ENCODE measurements around the gene OLA1. TPM values are rescaled to one million over a fixed set of nuclear protein-coding genes. Genes with fewer than 3 reads are reported as not detected.

OLA1 gene
- total and polyA plus RNA-seq, 2 of the 13 experiments (the other 11 are each of a cell fraction or from before 2014, with no cell fraction given): 153 to 241 TPM

DNA sequence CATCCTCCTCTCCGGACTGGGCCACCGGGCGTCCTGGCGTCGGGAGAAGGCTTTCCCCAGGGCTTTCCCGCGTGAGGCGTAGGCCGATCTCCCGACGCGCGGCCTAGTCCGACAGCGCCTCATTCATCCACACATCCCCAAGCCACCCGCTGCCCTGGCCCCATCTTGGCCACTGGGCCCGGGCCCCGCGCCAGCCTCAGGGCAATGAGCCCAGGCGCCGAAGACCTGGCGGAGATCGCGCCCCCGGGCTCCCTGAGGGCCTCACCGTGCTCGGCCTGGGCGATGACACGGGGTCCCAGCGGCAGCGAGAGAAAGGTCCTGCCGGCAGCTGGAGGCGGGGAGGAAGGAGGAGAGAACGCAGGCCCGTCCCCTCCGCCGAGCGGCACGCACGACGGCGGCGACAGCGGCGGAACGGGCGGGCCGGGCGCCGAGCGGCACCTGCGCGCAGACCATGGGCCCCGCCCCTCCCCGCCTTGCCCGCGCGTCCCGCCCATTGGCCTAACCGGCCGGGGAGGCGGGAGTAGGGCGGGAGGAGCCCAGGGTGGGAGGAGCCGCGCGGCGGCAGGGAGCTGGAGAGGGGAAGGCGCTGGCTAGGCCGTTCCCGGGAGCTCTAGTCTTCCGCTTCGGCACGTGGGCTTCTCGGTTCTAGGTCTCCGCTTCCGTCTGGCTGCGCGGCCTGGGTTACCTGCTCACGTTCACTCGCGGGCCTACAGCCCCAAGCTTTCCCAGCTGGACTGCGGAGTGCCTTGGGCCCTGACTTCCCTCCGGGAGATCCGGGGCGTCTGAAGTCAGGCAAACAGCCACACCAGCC is at the start of gene OLA1 (continued):
- TF ChIP-seq, protein P1, sequence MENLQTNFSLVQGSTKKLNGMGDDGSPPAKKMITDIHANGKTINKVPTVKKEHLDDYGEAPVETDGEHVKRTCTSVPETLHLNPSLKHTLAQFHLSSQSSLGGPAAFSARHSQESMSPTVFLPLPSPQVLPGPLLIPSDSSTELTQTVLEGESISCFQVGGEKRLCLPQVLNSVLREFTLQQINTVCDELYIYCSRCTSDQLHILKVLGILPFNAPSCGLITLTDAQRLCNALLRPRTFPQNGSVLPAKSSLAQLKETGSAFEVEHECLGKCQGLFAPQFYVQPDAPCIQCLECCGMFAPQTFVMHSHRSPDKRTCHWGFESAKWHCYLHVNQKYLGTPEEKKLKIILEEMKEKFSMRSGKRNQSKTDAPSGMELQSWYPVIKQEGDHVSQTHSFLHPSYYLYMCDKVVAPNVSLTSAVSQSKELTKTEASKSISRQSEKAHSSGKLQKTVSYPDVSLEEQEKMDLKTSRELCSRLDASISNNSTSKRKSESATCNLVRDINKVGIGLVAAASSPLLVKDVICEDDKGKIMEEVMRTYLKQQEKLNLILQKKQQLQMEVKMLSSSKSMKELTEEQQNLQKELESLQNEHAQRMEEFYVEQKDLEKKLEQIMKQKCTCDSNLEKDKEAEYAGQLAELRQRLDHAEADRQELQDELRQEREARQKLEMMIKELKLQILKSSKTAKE (CRISPR knock-in tag; IDR thresholded peaks at IDR 0.05; ENCODE audit: borderline replicate concordance): peak; percentile 13; the same call in 1 of the 2 replicates
- TF ChIP-seq PHF5A (CRISPR knock-in tag; IDR thresholded peaks at IDR 0.05; ENCODE audit: low read depth, unreplicated experiment) (peak; percentile 60), HNRNPUL1 (IDR thresholded peaks at IDR 0.05; ENCODE audit: low read depth, low read length) (no peak), ZNF724P (CRISPR knock-in tag; IDR thresholded peaks at IDR 0.05; ENCODE audit: borderline replicate concordance) (peak; percentile 58; the same call in 1 of the 2 replicates), SRF (IDR thresholded peaks at IDR 0.05; ENCODE audit: low read depth, low read length) (no peak), SKI (IDR thresholded peaks at IDR 0.05; ENCODE audit: partially characterized antibody) (peak; percentile 60), ZC3H4 (CRISPR knock-in tag; IDR thresholded peaks at IDR 0.05; ENCODE audit: borderline replicate concordance) (no peak)
- TF ChIP-seq, protein P2, sequence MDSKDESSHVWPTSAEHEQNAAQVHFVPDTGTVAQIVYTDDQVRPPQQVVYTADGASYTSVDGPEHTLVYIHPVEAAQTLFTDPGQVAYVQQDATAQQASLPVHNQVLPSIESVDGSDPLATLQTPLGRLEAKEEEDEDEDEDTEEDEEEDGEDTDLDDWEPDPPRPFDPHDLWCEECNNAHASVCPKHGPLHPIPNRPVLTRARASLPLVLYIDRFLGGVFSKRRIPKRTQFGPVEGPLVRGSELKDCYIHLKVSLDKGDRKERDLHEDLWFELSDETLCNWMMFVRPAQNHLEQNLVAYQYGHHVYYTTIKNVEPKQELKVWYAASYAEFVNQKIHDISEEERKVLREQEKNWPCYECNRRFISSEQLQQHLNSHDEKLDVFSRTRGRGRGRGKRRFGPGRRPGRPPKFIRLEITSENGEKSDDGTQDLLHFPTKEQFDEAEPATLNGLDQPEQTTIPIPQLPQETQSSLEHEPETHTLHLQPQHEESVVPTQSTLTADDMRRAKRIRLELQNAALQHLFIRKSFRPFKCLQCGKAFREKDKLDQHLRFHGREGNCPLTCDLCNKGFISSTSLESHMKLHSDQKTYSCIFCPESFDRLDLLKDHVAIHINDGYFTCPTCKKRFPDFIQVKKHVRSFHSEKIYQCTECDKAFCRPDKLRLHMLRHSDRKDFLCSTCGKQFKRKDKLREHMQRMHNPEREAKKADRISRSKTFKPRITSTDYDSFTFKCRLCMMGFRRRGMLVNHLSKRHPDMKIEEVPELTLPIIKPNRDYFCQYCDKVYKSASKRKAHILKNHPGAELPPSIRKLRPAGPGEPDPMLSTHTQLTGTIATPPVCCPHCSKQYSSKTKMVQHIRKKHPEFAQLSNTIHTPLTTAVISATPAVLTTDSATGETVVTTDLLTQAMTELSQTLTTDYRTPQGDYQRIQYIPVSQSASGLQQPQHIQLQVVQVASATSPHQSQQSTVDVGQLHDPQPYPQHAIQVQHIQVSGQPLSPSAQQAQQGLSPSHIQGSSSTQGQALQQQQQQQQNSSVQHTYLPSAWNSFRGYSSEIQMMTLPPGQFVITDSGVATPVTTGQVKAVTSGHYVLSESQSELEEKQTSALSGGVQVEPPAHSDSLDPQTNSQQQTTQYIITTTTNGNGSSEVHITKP (CRISPR knock-in tag; IDR thresholded peaks at IDR 0.05; ENCODE audit: low read depth): peak; percentile 43; the same call in 1 of the 2 replicates
- TF ChIP-seq, protein P3, sequence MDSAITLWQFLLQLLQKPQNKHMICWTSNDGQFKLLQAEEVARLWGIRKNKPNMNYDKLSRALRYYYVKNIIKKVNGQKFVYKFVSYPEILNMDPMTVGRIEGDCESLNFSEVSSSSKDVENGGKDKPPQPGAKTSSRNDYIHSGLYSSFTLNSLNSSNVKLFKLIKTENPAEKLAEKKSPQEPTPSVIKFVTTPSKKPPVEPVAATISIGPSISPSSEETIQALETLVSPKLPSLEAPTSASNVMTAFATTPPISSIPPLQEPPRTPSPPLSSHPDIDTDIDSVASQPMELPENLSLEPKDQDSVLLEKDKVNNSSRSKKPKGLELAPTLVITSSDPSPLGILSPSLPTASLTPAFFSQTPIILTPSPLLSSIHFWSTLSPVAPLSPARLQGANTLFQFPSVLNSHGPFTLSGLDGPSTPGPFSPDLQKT (CRISPR knock-in tag; IDR thresholded peaks at IDR 0.05; ENCODE audit: borderline replicate concordance): peak; percentile 79; the same call in 1 of the 2 replicates
- TF ChIP-seq, protein P4, sequence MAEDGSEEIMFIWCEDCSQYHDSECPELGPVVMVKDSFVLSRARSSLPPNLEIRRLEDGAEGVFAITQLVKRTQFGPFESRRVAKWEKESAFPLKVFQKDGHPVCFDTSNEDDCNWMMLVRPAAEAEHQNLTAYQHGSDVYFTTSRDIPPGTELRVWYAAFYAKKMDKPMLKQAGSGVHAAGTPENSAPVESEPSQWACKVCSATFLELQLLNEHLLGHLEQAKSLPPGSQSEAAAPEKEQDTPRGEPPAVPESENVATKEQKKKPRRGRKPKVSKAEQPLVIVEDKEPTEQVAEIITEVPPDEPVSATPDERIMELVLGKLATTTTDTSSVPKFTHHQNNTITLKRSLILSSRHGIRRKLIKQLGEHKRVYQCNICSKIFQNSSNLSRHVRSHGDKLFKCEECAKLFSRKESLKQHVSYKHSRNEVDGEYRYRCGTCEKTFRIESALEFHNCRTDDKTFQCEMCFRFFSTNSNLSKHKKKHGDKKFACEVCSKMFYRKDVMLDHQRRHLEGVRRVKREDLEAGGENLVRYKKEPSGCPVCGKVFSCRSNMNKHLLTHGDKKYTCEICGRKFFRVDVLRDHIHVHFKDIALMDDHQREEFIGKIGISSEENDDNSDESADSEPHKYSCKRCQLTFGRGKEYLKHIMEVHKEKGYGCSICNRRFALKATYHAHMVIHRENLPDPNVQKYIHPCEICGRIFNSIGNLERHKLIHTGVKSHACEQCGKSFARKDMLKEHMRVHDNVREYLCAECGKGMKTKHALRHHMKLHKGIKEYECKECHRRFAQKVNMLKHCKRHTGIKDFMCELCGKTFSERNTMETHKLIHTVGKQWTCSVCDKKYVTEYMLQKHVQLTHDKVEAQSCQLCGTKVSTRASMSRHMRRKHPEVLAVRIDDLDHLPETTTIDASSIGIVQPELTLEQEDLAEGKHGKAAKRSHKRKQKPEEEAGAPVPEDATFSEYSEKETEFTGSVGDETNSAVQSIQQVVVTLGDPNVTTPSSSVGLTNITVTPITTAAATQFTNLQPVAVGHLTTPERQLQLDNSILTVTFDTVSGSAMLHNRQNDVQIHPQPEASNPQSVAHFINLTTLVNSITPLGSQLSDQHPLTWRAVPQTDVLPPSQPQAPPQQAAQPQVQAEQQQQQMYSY (CRISPR knock-in tag; IDR thresholded peaks at IDR 0.05): peak; percentile 63; the same call in 1 of the 2 replicates

Data from HepG2 (cell line).